HG03432 (cell line): ENCODE data around the gene WDR70.
"Not testable (repeated sequence)": the region's sequence is repeated elsewhere in the genome, so short reads cannot be mapped to it uniquely, and the experiment has no call there.

Experiments used
- ATAC-seq: cut with Tn5 transposase; IDR thresholded peaks from one replicate; pipeline ENCODE4 v1.9.1; 2021; ENCODE audit warnings: mild to moderate bottlenecking, moderate library complexity; ENCODE audit not compliant: unreplicated experiment

Gene WDR70

GRCh38 chr5:37511646-37512045, 132.5 kb downstream of the WDR70 start:
- no peak for ATAC-seq

- no peak for ATAC-seq
These were observed 135.8 kb downstream of the WDR70 start for GRCh38 chr5:37514946-37515345.

GRCh38 chr5:37517686-37518085, 138.6 kb downstream of the WDR70 start:
- no peak for ATAC-seq

GRCh38 chr5:37518356-37518755, 139.2 kb downstream of the WDR70 start:
- not testable (repeated sequence) for ATAC-seq

GRCh38 chr5:37519304-37519703, 140.2 kb downstream of the WDR70 start:
- ATAC-seq = no peak

GRCh38 chr5:37519807-37520206, 140.7 kb downstream of the WDR70 start:
- ATAC-seq = no peak

- ATAC-seq = no peak
These were observed 141.7 kb downstream of the WDR70 start for GRCh38 chr5:37520811-37521210.

- no peak for ATAC-seq
These were observed 154.0 kb downstream of the WDR70 start for GRCh38 chr5:37532976-37533740.

GRCh38 chr5:37533851-37534250, 154.7 kb downstream of the WDR70 start:
- no peak for ATAC-seq

- ATAC-seq = no peak
These were observed 160.3 kb downstream of the WDR70 start for GRCh38 chr5:37539459-37539858.

GRCh38 chr5:37543216-37543615, 164.1 kb downstream of the WDR70 start:
- ATAC-seq = no peak

- ATAC-seq = no peak
These were observed 170.3 kb downstream of the WDR70 start for GRCh38 chr5:37549411-37549810.

- ATAC-seq = no peak
These were observed 173.0 kb downstream of the WDR70 start for GRCh38 chr5:37552161-37552560.

GRCh38 chr5:37552770-37553719, 173.9 kb downstream of the WDR70 start:
- ATAC-seq = no peak

- ATAC-seq = no peak
These were observed 174.7 kb downstream of the WDR70 start for GRCh38 chr5:37553720-37554404.

GRCh38 chr5:37554405-37554739, 175.3 kb downstream of the WDR70 start:
- ATAC-seq = no peak

GRCh38 chr5:37554938-37555337, 175.8 kb downstream of the WDR70 start:
- no peak for ATAC-seq

GRCh38 chr5:37557734-37558293, 178.7 kb downstream of the WDR70 start:
- ATAC-seq = no peak

- ATAC-seq = no peak
These were observed 186.0 kb downstream of the WDR70 start for GRCh38 chr5:37565062-37565670.

GRCh38 chr5:37567566-37567965, 188.4 kb downstream of the WDR70 start:
- no peak for ATAC-seq
